Ishikawa (cell line): ENCODE measurements around the gene KRTAP1-5.

Experiments
- CEBPB ChIP-seq: IDR thresholded peaks from 2 replicates; pipeline ENCODE4 v1.6.1; 2012
- CREB1 ChIP-seq: IDR thresholded peaks from 2 replicates; pipeline ENCODE4 v1.6.1; 2012; ENCODE audit warnings: low read depth
- EP300 ChIP-seq: IDR thresholded peaks from 2 replicates; pipeline ENCODE4 v1.6.1; 2012; ENCODE audit warnings: borderline replicate concordance
- FOXM1 ChIP-seq: IDR thresholded peaks from 2 replicates; pipeline ENCODE4 v1.6.1; 2012; ENCODE audit warnings: low read depth, borderline replicate concordance
- MAX ChIP-seq: IDR thresholded peaks from 2 replicates; pipeline ENCODE4 v1.6.1; 2012
- RAD21 ChIP-seq: IDR thresholded peaks from 2 replicates; pipeline ENCODE4 v1.6.1; 2012; ENCODE audit warnings: low read depth
- REST ChIP-seq: IDR thresholded peaks from 2 replicates; pipeline ENCODE4 v1.6.1; 2012; ENCODE audit warnings: low read depth, mild to moderate bottlenecking
- TAF1 ChIP-seq: IDR thresholded peaks from 2 replicates; pipeline ENCODE4 v1.6.1; 2012; ENCODE audit warnings: low read depth, mild to moderate bottlenecking
- TCF12 ChIP-seq: IDR thresholded peaks from 2 replicates; pipeline ENCODE4 v1.6.1; 2012; ENCODE audit warnings: low read depth
- TEAD4 ChIP-seq: IDR thresholded peaks from 2 replicates; pipeline ENCODE4 v1.6.1; 2012
- USF1 ChIP-seq: IDR thresholded peaks from 2 replicates; pipeline ENCODE4 v1.6.1; 2012
- YY1 ChIP-seq: IDR thresholded peaks from 2 replicates; pipeline ENCODE4 v1.6.1; 2012; ENCODE audit warnings: low read depth
- ZBTB7A ChIP-seq: IDR thresholded peaks from 2 replicates; pipeline ENCODE4 v1.6.1; 2012; ENCODE audit warnings: low read depth

GRCh38 chr17:41013181-41013580 lies 13.8 kb downstream of the KRTAP1-5 start:
- TF ChIP-seq CEBPB: no peak
- TF ChIP-seq REST: no peak
- no peak for TF ChIP-seq MAX
- TF ChIP-seq TCF12: no peak
- no peak for TF ChIP-seq EP300
- no peak for TF ChIP-seq TAF1
- no peak for TF ChIP-seq RAD21
- TF ChIP-seq FOXM1: no peak
- no peak for TF ChIP-seq ZBTB7A
- no peak for TF ChIP-seq CREB1
- TF ChIP-seq YY1: no peak
- TF ChIP-seq USF1: no peak
- TF ChIP-seq TEAD4: no peak
